ENCODE measurements around the gene SMTNL2.
"Not testable (repeated sequence)": the region's sequence is repeated elsewhere in the genome, so short reads cannot be mapped to it uniquely, and the experiment has no call there.

DNA sequence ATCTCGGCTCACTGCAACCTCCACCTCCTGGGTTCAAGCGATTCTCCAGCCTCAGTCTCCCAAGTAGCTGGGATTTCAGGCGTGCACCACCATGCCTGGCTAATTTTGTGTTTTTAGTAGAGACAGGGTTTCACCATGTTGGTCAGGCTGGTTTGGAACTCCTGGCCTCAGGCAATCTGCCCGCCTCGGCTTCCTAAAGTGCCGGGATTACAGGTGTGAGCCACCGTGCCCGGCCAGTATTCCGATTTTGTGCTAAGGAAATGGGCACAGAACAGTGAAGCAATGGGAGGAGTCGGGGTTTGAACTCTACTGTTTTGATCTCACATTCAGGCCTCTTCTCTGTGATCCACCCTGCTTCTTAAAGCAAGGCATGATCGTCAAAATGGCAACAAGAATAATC lies 20.4 kb downstream of the SMTNL2 start:
- TF ChIP-seq, protein P1, sequence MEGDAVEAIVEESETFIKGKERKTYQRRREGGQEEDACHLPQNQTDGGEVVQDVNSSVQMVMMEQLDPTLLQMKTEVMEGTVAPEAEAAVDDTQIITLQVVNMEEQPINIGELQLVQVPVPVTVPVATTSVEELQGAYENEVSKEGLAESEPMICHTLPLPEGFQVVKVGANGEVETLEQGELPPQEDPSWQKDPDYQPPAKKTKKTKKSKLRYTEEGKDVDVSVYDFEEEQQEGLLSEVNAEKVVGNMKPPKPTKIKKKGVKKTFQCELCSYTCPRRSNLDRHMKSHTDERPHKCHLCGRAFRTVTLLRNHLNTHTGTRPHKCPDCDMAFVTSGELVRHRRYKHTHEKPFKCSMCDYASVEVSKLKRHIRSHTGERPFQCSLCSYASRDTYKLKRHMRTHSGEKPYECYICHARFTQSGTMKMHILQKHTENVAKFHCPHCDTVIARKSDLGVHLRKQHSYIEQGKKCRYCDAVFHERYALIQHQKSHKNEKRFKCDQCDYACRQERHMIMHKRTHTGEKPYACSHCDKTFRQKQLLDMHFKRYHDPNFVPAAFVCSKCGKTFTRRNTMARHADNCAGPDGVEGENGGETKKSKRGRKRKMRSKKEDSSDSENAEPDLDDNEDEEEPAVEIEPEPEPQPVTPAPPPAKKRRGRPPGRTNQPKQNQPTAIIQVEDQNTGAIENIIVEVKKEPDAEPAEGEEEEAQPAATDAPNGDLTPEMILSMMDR (IDR thresholded peaks at IDR 0.05) = not testable (repeated sequence)
- TF ChIP-seq, protein P2, sequence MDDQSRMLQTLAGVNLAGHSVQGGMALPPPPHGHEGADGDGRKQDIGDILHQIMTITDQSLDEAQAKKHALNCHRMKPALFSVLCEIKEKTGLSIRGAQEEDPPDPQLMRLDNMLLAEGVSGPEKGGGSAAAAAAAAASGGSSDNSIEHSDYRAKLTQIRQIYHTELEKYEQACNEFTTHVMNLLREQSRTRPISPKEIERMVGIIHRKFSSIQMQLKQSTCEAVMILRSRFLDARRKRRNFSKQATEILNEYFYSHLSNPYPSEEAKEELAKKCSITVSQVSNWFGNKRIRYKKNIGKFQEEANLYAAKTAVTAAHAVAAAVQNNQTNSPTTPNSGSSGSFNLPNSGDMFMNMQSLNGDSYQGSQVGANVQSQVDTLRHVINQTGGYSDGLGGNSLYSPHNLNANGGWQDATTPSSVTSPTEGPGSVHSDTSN (IDR thresholded peaks at IDR 0.05) = not testable (repeated sequence)
- TF ChIP-seq TEAD4 (IDR thresholded peaks at IDR 0.05; ENCODE audit: borderline replicate concordance, insufficient read depth); FOXM1 (IDR thresholded peaks at IDR 0.05; ENCODE audit: low read depth); GABPA (IDR thresholded peaks at IDR 0.05; ENCODE audit: low read depth); MXI1 (IDR thresholded peaks at IDR 0.05; ENCODE audit: low read depth, low read length); RAD21 (IDR thresholded peaks at IDR 0.05; ENCODE audit: low read length): not testable (repeated sequence)
- TF ChIP-seq, protein P3, sequence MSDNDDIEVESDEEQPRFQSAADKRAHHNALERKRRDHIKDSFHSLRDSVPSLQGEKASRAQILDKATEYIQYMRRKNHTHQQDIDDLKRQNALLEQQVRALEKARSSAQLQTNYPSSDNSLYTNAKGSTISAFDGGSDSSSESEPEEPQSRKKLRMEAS (IDR thresholded peaks at IDR 0.05; ENCODE audit: low read depth) = not testable (repeated sequence)

Measured in SK-N-SH (cell line).